ENCODE data around the gene CBLB.

DNA sequence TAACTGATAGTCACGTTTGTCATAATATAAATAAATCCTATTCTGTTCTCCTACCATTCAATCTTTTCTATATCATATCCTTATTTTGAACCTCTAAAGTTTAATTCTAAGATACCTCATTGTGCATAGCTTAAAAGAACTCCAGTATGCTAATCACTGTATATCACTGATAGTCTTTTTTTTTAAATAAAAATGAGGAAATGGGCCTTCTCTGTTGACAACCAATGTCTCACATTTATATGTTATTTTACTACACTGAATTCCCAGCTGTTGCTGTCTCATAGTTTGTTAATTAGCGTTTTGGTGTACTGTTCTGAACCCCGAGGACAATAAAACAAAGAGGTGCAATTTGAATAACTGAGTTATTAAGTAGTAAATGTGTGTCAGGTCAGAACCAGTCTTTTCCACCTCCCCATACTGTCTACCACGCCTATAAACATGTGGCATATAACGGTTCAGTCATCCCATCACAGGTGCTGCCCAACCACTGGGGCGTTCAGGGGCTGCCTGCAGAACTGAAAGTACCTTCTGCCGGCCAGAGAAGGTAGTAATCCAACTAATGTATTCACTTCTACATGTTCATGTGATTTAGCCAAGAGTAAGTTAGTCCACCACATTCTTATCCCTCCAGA lies 14.9 kb downstream of the CBLB start:
- TF ChIP-seq, protein P1, sequence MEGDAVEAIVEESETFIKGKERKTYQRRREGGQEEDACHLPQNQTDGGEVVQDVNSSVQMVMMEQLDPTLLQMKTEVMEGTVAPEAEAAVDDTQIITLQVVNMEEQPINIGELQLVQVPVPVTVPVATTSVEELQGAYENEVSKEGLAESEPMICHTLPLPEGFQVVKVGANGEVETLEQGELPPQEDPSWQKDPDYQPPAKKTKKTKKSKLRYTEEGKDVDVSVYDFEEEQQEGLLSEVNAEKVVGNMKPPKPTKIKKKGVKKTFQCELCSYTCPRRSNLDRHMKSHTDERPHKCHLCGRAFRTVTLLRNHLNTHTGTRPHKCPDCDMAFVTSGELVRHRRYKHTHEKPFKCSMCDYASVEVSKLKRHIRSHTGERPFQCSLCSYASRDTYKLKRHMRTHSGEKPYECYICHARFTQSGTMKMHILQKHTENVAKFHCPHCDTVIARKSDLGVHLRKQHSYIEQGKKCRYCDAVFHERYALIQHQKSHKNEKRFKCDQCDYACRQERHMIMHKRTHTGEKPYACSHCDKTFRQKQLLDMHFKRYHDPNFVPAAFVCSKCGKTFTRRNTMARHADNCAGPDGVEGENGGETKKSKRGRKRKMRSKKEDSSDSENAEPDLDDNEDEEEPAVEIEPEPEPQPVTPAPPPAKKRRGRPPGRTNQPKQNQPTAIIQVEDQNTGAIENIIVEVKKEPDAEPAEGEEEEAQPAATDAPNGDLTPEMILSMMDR (IDR thresholded peaks at IDR 0.05; ENCODE audit: borderline replicate concordance, extremely low read depth, low read length, poor library complexity, severe bottlenecking): no peak
- TF ChIP-seq EZH2 (IDR thresholded peaks at IDR 0.05; ENCODE audit: borderline replicate concordance, low read depth, low read length, severe bottlenecking): no peak
